ENCODE measurements around the gene STX1B.
A peak's percentile ranks its signal among the peaks of the same experiment; 100 is the strongest.
"Not testable (repeated sequence)": the region's sequence is repeated elsewhere in the genome, so short reads cannot be mapped to it uniquely, and the experiment has no call there.

Gene STX1B

GRCh38 chr16:31011815-31012214 lies 1.4 kb upstream of the STX1B start:
- not testable (repeated sequence) for DNase-seq

DNA sequence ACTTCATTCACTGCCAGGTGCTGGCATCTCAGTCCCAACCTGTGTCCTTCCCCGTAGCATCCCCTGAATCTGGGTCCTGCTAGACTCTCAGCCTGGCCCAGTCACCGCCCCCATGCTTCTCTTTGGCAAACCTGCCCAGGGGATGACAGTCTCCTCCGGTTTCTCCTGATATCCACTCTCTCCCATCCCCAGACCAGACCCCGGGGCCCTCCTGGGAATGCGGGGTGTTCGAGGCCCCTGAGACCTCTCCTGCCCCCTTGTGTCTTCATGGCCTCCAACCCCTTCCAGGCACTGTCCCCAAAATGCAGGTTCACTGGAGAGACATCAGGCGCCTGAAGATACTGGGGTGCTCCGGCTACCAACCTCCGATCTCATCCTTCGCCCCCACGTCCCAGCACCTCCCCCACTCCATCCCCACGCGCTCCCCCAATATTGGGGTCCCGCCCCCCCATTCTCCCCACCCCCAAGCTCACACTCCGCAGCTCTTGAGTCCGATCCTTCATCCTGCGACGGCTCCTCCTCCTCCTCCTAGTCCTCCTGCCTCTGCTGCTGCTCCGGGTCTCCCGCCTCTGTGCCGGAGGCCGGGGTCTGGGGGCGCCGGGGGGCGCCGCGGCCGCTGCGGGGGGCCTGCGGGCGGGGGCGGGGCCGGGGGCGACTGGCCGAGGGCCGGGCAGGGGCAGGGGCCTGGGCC lies 399 bp downstream of the STX1B start:
- no peak for DNase-seq

DNA sequence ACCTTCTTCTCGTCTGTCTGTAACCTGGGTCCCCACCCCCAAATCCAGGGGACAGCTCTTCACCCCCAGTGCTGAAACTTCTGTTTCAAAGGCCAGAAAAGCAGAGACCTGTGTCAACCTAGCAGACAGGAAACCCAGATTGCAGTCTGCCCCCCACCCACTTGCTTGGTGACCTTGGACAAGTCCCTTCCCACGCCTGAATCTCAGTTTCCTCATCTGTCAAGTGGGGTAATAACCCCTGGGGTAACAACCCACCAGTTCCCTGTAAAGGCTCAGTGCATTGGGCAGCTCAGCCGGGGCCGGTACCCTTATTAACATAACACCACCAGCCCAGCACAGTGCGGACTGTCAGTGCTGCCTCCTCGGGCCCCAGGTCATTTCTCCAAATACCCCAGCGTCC lies 1.3 kb downstream of the STX1B start:
- DNase-seq: no peak

- DNase-seq: no peak
These were observed 1.9 kb downstream of the STX1B start for GRCh38 chr16:31008551-31008950.

DNA sequence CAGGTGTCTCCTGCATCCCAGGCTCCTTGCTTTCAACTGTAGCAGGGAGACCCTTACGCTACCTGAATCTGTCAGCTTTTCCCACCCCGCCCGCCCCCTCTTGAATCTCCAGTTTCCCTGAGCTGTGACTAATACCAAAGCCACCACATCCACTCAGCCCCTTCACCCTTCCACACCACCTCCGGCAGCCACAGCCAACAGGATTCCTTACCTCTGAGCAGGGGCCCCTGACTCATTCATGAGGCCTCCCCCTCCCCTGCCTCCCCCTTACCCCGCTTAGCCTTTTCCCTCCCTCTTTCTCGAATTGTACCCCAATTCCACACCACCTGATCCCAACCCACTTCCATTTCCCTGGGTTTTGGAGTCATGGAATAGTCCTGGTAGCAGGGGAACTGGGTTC lies 2.3 kb downstream of the STX1B start:
- DNase-seq: no peak

DNA sequence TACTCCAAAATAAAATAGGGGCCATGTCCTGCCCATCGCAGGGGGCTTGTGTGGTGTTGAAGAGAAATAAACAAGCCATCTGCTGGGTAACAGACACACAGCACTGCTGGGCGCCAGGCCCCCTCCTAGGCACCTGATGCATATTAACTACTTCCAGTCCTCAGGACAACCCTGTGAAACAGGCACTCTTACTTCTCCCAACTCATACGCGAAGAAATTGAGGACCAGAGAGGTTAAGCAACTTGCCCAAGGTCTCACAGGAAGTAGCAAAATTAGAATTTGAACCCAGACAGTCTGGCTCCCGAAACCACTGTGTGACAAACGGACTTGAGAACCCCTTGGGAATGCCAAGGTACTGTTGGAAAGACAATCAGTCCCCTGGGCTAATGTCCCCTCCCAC lies 2.8 kb downstream of the STX1B start:
- DNase-seq: no peak

DNA sequence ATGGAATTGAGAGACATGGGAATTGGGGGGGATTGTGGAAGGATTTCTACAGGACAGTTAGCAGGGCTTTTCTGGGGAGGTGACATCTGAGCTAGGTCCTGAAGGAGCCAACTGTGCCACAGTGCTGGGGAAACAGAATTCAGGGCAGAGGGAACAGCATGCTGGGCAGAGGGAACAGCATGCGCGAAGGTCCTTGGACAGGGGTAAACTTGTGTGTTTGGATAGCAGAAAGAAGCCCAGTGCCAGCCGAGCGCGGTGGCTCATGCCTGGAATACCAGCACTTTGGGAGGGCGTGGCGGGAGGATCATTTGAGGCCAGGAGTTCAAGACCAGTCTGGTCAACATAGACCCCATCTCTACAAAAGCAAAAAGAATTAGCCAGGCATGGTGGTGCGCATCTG lies 3.8 kb downstream of the STX1B start:
- DNase-seq: no peak

- no peak for DNase-seq
These were observed 4.4 kb downstream of the STX1B start for GRCh38 chr16:31006086-31006385.

GRCh38 chr16:31005350-31006085 lies 4.9 kb downstream of the STX1B start:
- peak; percentile 57 for DNase-seq

DNA sequence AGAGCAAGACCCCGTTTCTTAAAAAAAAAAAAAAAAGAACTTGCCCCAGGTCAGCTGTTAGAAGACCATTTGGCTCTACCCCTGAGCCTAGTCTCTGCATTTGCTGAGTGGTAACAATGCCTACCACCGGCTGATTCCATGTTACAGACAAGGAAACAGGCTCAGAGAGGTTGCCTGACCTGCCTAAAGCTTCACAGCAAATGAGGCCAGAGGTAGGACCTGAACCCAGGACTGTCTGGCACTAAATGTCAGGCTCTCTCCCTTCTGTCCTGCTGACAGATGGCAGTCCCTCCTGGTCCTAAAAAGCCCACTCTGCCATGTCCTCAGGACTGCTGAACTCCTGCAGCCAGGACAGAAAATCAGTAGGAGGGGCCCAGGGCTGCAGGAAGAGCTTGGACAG lies 5.8 kb downstream of the STX1B start:
- no peak for DNase-seq

DNA sequence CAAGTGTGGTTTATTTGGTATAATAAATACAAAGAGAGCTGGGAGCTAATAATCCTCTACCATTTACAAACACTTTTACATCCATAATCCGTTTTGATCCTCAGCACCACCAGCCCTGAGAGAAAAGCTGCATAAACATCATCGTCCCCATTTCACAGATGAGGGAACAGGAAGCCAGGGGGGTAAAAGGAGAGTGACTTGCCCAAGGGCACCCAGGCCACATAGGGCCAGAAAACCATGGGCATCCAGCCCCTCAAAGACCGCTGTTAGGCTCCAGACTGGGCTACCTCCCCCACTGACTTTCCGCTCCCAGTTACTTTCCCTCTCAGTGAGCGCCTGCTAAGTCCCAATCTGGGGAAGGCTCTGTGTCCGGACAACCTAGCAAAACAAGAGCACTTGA lies 6.7 kb downstream of the STX1B start:
- DNase-seq: no peak

DNA sequence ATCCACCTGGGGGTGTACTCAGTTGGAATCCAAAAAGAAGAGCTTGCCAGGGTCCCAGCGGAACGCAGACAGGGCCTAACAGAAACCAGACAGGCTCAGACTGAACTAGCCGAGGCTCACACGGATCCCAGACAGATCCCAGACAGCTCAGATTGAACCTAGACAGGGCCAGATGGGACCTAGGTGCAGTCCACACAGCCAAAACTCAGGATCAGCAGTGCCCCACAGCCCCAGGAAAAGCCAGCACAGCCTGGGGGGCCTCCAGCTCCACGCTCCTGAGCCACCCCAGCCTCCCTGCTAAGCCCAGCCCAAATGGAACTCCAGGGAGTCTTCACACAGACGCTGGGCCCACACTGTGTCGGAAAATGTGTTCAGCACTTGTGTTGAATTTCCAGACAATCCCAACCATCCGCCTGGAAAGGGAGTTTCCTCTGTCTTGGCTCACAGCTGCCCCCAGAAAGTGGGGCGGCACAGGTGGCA lies 7.5 kb downstream of the STX1B start:
- no peak for DNase-seq

DNA sequence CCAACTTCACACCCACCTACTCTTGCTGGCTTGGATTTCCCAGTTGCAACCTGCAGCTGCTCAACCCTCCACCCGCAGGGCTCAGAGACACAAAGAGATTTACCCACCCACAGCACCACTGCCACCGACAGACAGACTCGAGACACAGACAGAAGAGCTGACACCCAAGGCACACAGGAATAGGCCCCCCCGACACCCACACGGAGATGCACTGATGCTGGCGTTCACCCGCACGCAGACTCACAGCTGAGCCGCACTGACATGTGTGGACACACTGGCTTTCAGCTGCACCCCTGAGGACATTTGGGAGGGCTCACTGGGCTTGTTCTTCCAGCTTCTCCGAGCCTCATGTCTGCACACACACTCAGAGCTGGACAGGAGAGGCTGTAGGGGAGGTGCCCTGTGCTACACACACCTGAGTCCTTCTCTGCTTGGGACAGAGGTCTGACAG lies 8.2 kb downstream of the STX1B start:
- DNase-seq: no peak

- DNase-seq: no peak
These were observed 8.8 kb downstream of the STX1B start for GRCh38 chr16:31001507-31002249.

DNA sequence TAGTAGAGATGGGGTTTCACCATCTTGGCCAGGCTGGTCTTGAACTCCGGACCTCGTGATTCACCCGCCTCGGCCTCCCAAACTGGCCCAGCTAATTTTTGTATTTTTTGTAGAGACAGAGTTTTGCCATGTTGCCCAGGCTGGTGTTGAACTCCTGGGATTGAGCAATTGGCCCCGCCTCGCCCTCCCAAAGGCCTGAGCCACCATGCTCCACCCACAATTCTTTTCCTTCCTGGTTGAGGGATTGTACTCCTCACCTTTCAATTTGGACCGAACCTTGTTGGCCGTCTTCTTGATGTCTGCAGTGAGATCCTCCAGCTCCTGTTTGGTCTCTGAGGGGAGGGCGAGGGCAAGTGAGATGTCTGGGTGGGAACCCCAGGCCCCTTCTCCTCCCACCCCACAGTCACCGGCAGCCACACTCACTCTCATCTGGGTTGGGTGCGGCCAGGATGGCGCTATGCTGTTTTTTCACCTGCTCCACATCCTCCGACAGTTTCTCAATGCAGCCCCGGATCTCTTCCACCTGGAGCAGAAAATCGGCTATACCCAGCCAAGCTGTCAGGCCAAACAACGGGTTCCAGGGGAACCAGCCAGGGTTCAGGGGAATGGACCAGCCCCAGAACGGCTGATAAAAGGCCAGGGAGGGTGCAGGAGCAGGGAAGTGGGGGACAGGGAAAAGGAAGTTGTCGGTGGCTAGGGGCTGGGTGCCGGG lies 9.6 kb downstream of the STX1B start:
- no peak for DNase-seq

DNA sequence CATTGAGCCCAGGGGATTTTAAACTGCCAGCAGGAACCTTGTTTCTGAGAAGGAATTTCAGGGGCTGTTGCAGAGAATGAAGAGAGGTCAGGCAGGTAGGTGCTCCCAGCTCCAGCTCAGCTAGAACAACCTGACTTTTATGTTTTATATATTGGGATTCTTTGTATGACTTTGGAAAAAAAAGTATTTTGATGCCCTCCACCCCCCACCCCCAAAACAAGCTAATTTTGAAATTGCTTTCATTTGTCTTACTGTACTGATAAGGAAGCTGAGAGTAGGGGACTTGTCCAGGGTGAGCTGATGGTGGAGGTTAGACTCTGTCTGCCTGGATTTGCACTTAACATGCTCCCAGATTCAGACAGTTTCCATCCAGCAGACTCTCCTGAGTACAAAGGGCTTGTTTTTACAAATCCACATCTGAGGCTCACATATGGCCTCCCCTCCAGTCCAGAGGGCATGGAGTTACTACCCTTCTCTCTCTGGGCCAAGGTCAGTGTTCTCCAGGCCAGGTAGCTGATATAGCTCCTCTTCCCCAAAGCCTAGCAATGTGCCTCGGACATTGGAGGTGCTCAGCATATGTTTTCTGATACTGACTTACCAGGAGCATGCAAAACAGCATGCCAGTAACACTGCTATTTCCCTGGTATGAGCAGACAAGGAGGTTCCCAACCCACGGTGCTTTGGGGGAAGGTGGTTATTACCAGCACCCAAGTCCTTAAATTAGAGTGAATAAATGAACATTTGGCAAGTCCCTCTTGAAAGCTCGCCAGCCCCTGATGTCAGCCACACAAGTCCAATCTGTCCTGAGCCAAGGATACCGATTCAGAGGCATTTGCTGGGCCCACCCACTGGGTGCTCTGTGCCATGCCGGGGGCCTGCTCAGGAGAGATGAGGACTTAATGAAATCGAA lies 11.3 kb downstream of the STX1B start:
- no peak for DNase-seq

DNA sequence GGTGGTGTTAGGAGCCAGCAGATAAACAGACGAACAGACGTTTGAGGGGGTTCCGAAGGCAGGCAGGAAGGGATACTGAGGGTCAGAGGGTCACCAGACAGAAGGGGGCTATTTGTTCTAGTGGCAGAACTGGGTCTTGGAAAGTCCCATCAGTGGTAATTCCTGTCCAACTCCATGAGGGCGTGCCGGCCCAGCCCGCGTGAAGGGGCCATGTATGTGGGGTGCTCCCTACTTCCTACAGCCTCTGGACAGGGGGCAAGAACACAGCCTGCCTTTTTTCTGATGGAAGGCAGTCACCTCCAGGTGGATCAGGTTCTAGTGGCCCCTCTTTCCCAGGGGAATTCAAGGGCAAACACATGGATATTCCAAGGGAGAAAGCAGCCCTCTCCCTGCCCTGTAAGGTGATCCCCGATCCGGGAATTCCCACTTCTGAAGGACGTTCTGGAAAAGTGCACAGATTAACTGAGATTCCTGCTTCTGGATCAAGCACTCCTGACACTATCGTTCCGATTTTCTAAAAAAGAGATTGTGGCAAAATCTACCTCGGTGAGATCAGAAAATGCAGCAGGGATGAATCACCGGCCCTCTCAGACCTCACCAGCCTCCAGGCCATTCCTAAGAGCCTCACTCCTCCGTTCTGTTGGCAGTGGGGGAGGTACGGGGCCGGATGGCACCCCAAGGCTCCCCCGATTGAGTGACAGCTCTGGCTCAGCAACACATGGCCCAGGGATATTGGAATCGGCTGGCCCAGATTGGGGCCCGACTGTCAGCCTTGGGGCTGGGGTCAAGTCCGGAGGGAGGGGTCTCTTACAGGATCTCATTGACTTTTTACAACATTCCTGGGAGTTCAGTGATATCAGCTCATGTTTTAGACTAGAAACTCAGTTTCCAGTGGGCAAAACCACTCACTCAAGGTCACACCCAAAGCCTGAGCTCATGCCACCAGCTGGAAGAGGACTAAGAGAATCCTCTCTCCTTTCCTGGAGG lies 12.4 kb downstream of the STX1B start:
- DNase-seq: no peak

GRCh38 chr16:30996985-30997724 lies 13.3 kb downstream of the STX1B start:
- peak; percentile 93 for DNase-seq

- no peak for DNase-seq
These were observed 14.0 kb downstream of the STX1B start for GRCh38 chr16:30996324-30996984.

DNA sequence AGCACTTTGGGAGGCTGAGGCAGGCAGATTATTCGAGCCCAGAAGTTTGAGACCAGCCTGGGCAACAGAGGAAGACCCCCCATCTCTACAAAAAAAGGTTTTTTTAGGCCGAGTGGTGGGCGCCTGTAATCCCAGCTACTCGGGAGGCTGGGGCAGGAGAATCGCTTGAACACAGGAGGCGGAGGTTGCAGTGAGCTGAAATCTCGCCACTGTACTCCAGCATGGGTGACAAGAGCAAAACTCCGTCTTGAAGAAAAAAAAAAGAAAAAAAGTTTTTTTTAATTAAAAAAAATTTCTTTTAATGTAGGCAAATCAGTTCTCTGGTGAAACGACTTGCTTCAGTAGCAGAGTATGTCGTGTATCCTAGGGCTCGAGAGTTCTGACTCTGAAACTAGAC lies 14.5 kb downstream of the STX1B start:
- DNase-seq: no peak

Data from suppressor macrophage treated with lipopolysaccharide for 4 hours (primary cell).